GM12892 (cell line): Measurements from ENCODE around the gene SLU7.

ENCODE experiments used
- POLR2A ChIP-seq: IDR thresholded peaks from 2 replicates; pipeline ENCODE4 v1.6.1; 2011; ENCODE audit warnings: low read depth, low read length, control low read depth
- POLR2AphosphoS5 ChIP-seq: IDR thresholded peaks from 2 replicates; pipeline ENCODE4 v1.6.1; 2011; ENCODE audit warnings: low read depth, low read length, control low read depth
- TAF1 ChIP-seq: IDR thresholded peaks from 2 replicates; pipeline ENCODE4 v1.6.1; 2011; ENCODE audit warnings: low read depth, mild to moderate bottlenecking, control low read depth, low read length, borderline replicate concordance

DNA sequence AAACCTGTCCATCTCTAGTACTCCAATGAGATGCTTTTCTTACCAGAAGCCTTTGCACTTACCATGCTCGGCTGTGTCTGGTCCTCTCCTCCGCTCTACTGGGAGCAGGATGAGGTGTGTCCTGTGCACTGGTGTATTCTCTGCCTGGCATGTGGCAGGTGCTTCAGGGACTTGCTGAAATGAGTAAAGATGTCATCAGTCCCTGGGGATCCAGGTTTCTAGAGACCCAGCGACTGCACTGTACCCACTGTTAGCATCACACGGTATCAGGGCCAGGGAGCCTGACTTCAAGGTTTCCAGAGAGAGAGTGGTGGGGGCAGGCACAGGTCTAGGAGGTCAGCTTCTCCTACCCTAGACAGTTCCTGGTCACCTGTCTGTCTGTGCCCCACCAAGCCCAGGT lies 13.3 kb upstream of the SLU7 start:
- TF ChIP-seq POLR2A (no peak), POLR2AphosphoS5 (no peak), TAF1 (no peak)
